Endothelial cell of umbilical vein (primary cell): ENCODE data around the gene DTX3. TPM values are rescaled to one million over a fixed set of nuclear protein-coding genes. Genes with fewer than 3 reads are reported as not detected.

Experiments used
- BruUV-seq: library from RNA; stranded (reverse); fragments of 400-500 nt; replicated peaks from 2 replicates; lab custom pipeline; 2021; lab: Mats Ljungman, UMichigan
- CTCF ChIA-PET: fragments of 300-600, 350-600 bp; sonication (Branson Sonifier 250); formaldehyde crosslinking; loops from one replicate; lab custom pipeline; 2021; ENCODE audit warnings: antibody characterized with exemption, inconsistent platforms; lab: Charles Lee
- POLR2A ChIA-PET: fragments of 300-600, 350-600 bp; sonication (Branson Sonifier 250); formaldehyde crosslinking; loops from one replicate; lab custom pipeline; 2021; ENCODE audit warnings: antibody characterized with exemption, inconsistent platforms; lab: Charles Lee
- DNase-seq: peaks from one replicate; pipeline ENCODE4 v3.0.0-alpha.2; 2011; ENCODE audit warnings: low read depth, low spot score
- FAIRE-seq: peaks from 2 replicates; lab custom pipeline; 2011; peaks lifted over from hg19 to GRCh38; lab: Jason Lieb, UNC
- H2AFZ ChIP-seq: 2 replicates; pipeline ENCODE4 v1.6.0; 2012; ENCODE audit warnings: low read depth, low read length, control low read depth, inconsistent platforms
- H3K27ac ChIP-seq: 2 replicates; pipeline ENCODE4 v1.5.1; 2011; ENCODE audit warnings: low read depth, mild to moderate bottlenecking, control low read depth, low read length, moderate library complexity; ENCODE audit not compliant: insufficient read depth
- H3K27me3 ChIP-seq, 2 experiments: 2 replicates each; pipeline versions ENCODE4 v1.6.0 to v1.6.1; 2011; ENCODE audit warnings: low read length in 2 of 2, mixed read lengths in 1 of 2; ENCODE audit not compliant: control insufficient read depth in 2 of 2, insufficient read depth in 2 of 2
- H3K36me3 ChIP-seq, 2 experiments: 2 replicates in 1 of 2; 3 replicates in 1 of 2; pipeline ENCODE4 v1.5.1; 2011; ENCODE audit warnings: low read length in 2 of 2, mild to moderate bottlenecking in 1 of 2, moderate library complexity in 1 of 2; ENCODE audit not compliant: control insufficient read depth in 2 of 2, insufficient read depth in 2 of 2; ENCODE audit errors: extremely low read depth in 1 of 2
- H3K4me1 ChIP-seq: 3 replicates; pipeline ENCODE4 v1.5.1; 2011; ENCODE audit warnings: mild to moderate bottlenecking, low read length; ENCODE audit not compliant: control insufficient read depth, insufficient read depth; ENCODE audit errors: extremely low read depth
- H3K4me2 ChIP-seq: 2 replicates; pipeline ENCODE4 v1.6.1; 2011; ENCODE audit warnings: low read length, control low read depth, mixed read lengths; ENCODE audit not compliant: insufficient read depth
- H3K4me3 ChIP-seq, 3 experiments: fragments of 200-600 bp in 1 of 3; sonication (generic), shearing (Covaris generic) in 1 of 3; replicated peaks in 1 of 3; 2 replicates each; pipeline ENCODE4 v1.5.1; 2011 to 2016; ENCODE audit warnings: control low read depth in 3 of 3, low read length in 3 of 3, mild to moderate bottlenecking in 2 of 3, inconsistent platforms in 1 of 3, low read depth in 1 of 3, moderate library complexity in 1 of 3; ENCODE audit not compliant: insufficient read depth in 1 of 3
- H3K79me2 ChIP-seq: 2 replicates; pipeline ENCODE4 v1.6.0; 2012; ENCODE audit warnings: low read length, inconsistent platforms; ENCODE audit not compliant: control insufficient read depth, insufficient read depth
- H3K9ac ChIP-seq: replicated peaks from 2 replicates; pipeline ENCODE3; 2011; ENCODE audit warnings: low read length, control low read depth; ENCODE audit not compliant: insufficient read depth; ENCODE audit errors: extremely low read depth
- H3K9me1 ChIP-seq: replicated peaks from 3 replicates; pipeline ENCODE4 v1.6.0; 2011; ENCODE audit warnings: mild to moderate bottlenecking, low read length; ENCODE audit not compliant: control insufficient read depth, insufficient read depth; ENCODE audit errors: extremely low read depth
- H3K9me3 ChIP-seq: replicated peaks from 2 replicates; pipeline ENCODE4 v1.5.1; 2012; ENCODE audit warnings: low read length, inconsistent platforms; ENCODE audit not compliant: control insufficient read depth, insufficient read depth
- H4K20me1 ChIP-seq: replicated peaks from 2 replicates; pipeline ENCODE3; 2011; ENCODE audit warnings: mild to moderate bottlenecking, low read length; ENCODE audit not compliant: control insufficient read depth, insufficient read depth; ENCODE audit errors: extremely low read depth
- EZH2 ChIP-seq: IDR thresholded peaks from 2 replicates; pipeline ENCODE4 v1.6.1; 2012; ENCODE audit warnings: borderline replicate concordance, low read depth, mild to moderate bottlenecking, moderate library complexity, low read length, inconsistent platforms; ENCODE audit not compliant: severe bottlenecking
- FOS ChIP-seq: IDR thresholded peaks from 2 replicates; pipeline ENCODE4 v1.6.1; 2011; ENCODE audit warnings: mild to moderate bottlenecking, low read length, moderate library complexity, borderline replicate concordance; ENCODE audit not compliant: insufficient read depth
- GATA2 ChIP-seq: IDR thresholded peaks from 2 replicates; pipeline ENCODE4 v1.7.0; 2011; ENCODE audit warnings: low read depth, mild to moderate bottlenecking, moderate library complexity, mixed read lengths, low read length; ENCODE audit not compliant: insufficient read length, insufficient read depth
- JUN ChIP-seq: IDR thresholded peaks from 2 replicates; pipeline ENCODE4 v1.6.1; 2011; ENCODE audit warnings: borderline replicate concordance, low read depth; ENCODE audit not compliant: insufficient read length, insufficient read depth
- MAX ChIP-seq: IDR thresholded peaks from 2 replicates; pipeline ENCODE4 v1.6.1; 2011; ENCODE audit not compliant: insufficient read depth, insufficient read length
- MYC ChIP-seq: IDR thresholded peaks from one replicate; pipeline ENCODE4 v1.6.1; 2011; ENCODE audit warnings: mild to moderate bottlenecking, low read depth, low read length
- POLR2A ChIP-seq: IDR thresholded peaks from 2 replicates; pipeline ENCODE4 v1.6.1; 2012; ENCODE audit warnings: low read depth, mild to moderate bottlenecking, control low read depth, low read length
- POLR2AphosphoS5 ChIP-seq: IDR thresholded peaks from 2 replicates; pipeline ENCODE4 v1.6.1; 2012; ENCODE audit warnings: low read depth, mild to moderate bottlenecking, control low read depth, low read length, moderate library complexity; ENCODE audit not compliant: insufficient read depth
- dilution Hi-C: fragments of 300-500 bp; cut with MboI; formaldehyde crosslinking; loops from one replicate; pipeline ENCODE4 v1.15.0; 2019; ENCODE audit warnings: low sequenced_read_pairs; ENCODE audit not compliant: extremely low pct_ligation_motif_present
- intact Hi-C: fragments of 100-400 bp; cut with micrococcal nuclease; formaldehyde crosslinking; loops from one replicate; pipeline ENCODE4 v1.10.0; 2022
- polyA plus RNA-seq, 4 experiments: library from polyadenylated mRNA; depleted of rRNA in 3 of 4; stranded (reverse) in 3 of 4; unstranded in 1 of 4; fragments of >200 nt; gene quantifications; 2 replicates each; pipeline versions ENCODE4 v1.2.1 to v1.2.3, GENCODE V29; 2011 to 2012; ENCODE audit warnings: missing spikeins in 1 of 4
- total RNA-seq: library from RNA; stranded (reverse); gene quantifications from 2 replicates; pipeline ENCODE4 v1.2.3, GENCODE V29; 2021
- TF ChIP-seq, protein P1 (sequence below), 2 donors: IDR thresholded peaks; 1 replicate in 1 of 2; 2 replicates in 1 of 2; pipeline ENCODE4 v1.5.1; 2011; ENCODE audit warnings: low read length in 2 of 2, mild to moderate bottlenecking in 2 of 2, moderate library complexity in 2 of 2, control low read depth in 1 of 2, inconsistent platforms in 1 of 2, low read depth in 1 of 2; ENCODE audit not compliant: insufficient read depth in 1 of 2; ENCODE audit errors: extremely low read depth in 1 of 2

DTX3 gene
- total and polyA plus RNA-seq, 2 donors (not counting 3 experiments of a cell fraction or from before 2014, with no cell fraction given): 34.5 to 51.4 TPM

- Histone ChIP-seq H3K79me2 (no peaks in the 10 kb centered on the region), H3K9me1 (no peaks in the 10 kb centered on the region), H3K9ac (no peak overlapping the region), H3K4me2 (no peak overlapping the region), H4K20me1 (no peaks in the 10 kb centered on the region), H3K36me3 (no peaks in the 10 kb centered on the region), H2AFZ (no peak overlapping the region), H3K4me3 (no peak overlapping the region), H3K27ac (no peak overlapping the region), H3K27me3 (peaks cover 58 to 73% of the 10 kb centered on the region in 2 experiments), H3K9me3 (no peaks in the 10 kb centered on the region), H3K4me1 (peaks cover 5% of the 10 kb centered on the region)
- FAIRE-seq (no peak), DNase-seq (no peak)
- TF ChIP-seq POLR2A: no peak
- TF ChIP-seq MAX: no peak
- TF ChIP-seq, protein P1, sequence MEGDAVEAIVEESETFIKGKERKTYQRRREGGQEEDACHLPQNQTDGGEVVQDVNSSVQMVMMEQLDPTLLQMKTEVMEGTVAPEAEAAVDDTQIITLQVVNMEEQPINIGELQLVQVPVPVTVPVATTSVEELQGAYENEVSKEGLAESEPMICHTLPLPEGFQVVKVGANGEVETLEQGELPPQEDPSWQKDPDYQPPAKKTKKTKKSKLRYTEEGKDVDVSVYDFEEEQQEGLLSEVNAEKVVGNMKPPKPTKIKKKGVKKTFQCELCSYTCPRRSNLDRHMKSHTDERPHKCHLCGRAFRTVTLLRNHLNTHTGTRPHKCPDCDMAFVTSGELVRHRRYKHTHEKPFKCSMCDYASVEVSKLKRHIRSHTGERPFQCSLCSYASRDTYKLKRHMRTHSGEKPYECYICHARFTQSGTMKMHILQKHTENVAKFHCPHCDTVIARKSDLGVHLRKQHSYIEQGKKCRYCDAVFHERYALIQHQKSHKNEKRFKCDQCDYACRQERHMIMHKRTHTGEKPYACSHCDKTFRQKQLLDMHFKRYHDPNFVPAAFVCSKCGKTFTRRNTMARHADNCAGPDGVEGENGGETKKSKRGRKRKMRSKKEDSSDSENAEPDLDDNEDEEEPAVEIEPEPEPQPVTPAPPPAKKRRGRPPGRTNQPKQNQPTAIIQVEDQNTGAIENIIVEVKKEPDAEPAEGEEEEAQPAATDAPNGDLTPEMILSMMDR (IDR thresholded peaks at IDR 0.05; ENCODE audit: extremely low read depth in 1 of 2, insufficient read depth in 1 of 2, low read depth in 1 of 2, low read length in 2 of 2): no peak
- TF ChIP-seq POLR2AphosphoS5: no peak
- no peak for TF ChIP-seq FOS
- TF ChIP-seq MYC: no peak
- TF ChIP-seq JUN: no peak
- TF ChIP-seq GATA2: no peak
- no peak for TF ChIP-seq EZH2
- intact Hi-C loops: no loop called here
- POLR2A ChIA-PET: no interaction called here
- dilution Hi-C loops: no loop called here
- no TSS peak for BruUV-seq
- CTCF ChIA-PET: interaction anchor here (7.2 kb wide), 1 partner anchor 43 kb away, joined by 109 read pairs; no protein-coding TSS in a partner anchor
Observed at GRCh38 chr12:57624441-57625220, 20.0 kb downstream of the DTX3 start.
